WERI-Rb-1 (cell line): ENCODE results near the gene IFNL1.

ENCODE experiments used
- DNase-seq: peaks from one replicate; pipeline ENCODE4 v3.0.0-alpha.2; 2020
- H3K27ac ChIP-seq: fragments of 250-450 bp; sonication (Bioruptor Pico); 2 replicates; pipeline ENCODE4 v1.5.1; 2020; ENCODE audit warnings: mild to moderate bottlenecking, moderate library complexity
- H3K27me3 ChIP-seq: fragments of 250-450 bp; sonication (Bioruptor Pico); 2 replicates; pipeline ENCODE4 v1.5.1; 2021; ENCODE audit warnings: mild to moderate bottlenecking, low read depth, moderate library complexity; ENCODE audit not compliant: insufficient read depth, severe bottlenecking
- H3K36me3 ChIP-seq: fragments of 250-450 bp; sonication (Bioruptor Pico); 2 replicates; pipeline ENCODE4 v1.5.1; 2020; ENCODE audit warnings: mild to moderate bottlenecking, moderate library complexity
- H3K4me3 ChIP-seq: 2 replicates; pipeline ENCODE4 v1.5.1; 2011; ENCODE audit warnings: low read depth, mild to moderate bottlenecking, control low read depth, low read length
- H3K9me3 ChIP-seq: fragments of 250-450 bp; sonication (Bioruptor Pico); 2 replicates; pipeline ENCODE4 v1.5.1; 2021; ENCODE audit warnings: mild to moderate bottlenecking, moderate library complexity; ENCODE audit not compliant: severe bottlenecking
- TF ChIP-seq, protein P1 (sequence below): IDR thresholded peaks from 2 replicates; pipeline ENCODE4 v1.5.1; 2011; ENCODE audit warnings: low read depth, mild to moderate bottlenecking, control low read depth, inconsistent platforms, low read length

Gene IFNL1

DNA sequence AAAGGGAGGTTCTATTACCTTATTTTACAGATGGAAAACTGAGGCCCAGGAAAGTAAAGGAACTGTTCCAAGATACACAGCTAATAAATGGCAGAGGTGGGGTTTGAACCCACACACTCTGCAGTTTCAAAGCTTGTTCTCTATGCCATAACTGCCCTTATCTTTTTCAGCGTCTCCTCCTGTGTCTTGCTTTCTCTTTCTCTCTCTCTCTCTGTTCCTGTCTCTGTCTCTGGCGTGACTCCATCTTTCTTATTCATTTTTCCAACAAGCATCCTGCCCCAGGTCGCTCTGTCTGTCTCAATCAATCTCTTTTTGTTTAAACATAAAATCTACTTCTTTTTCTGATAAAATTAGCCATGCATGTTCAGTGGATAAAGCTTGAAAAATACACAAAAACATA lies 44.4 kb upstream of the IFNL1 start:
- H3K4me3 ChIP-seq: no peak overlapping the region
- H3K27ac ChIP-seq: no peak overlapping the region
- TF ChIP-seq, protein P1, sequence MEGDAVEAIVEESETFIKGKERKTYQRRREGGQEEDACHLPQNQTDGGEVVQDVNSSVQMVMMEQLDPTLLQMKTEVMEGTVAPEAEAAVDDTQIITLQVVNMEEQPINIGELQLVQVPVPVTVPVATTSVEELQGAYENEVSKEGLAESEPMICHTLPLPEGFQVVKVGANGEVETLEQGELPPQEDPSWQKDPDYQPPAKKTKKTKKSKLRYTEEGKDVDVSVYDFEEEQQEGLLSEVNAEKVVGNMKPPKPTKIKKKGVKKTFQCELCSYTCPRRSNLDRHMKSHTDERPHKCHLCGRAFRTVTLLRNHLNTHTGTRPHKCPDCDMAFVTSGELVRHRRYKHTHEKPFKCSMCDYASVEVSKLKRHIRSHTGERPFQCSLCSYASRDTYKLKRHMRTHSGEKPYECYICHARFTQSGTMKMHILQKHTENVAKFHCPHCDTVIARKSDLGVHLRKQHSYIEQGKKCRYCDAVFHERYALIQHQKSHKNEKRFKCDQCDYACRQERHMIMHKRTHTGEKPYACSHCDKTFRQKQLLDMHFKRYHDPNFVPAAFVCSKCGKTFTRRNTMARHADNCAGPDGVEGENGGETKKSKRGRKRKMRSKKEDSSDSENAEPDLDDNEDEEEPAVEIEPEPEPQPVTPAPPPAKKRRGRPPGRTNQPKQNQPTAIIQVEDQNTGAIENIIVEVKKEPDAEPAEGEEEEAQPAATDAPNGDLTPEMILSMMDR: no peak
- no peak for DNase-seq
- H3K27me3 ChIP-seq: no peaks in the 10 kb centered on the region
- no peaks in the 10 kb centered on the region for H3K36me3 ChIP-seq
- no peaks in the 10 kb centered on the region for H3K9me3 ChIP-seq

DNA sequence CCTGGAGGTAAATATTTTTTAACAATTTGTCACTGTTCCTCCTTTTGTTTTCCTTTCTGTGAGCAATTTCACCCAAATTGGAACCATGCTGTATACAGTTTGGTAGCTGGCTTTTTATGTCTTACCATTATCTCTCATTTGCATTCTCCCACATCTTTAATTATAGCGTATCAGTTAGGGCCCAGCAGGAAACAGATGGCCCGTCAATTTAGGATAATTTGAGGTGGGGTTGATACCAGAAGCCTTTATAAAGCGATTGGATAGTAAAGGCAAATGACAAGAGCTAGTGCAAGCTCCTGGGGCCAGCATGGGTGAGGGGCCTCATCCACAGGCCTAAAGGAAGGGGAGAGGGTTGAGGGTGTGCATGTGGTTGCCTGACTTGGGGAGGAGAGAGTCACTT lies 43.7 kb upstream of the IFNL1 start:
- Histone ChIP-seq H3K4me3 (no peak overlapping the region), H3K36me3 (no peaks in the 10 kb centered on the region), H3K27ac (no peak overlapping the region), H3K27me3 (no peaks in the 10 kb centered on the region), H3K9me3 (no peaks in the 10 kb centered on the region)
- TF ChIP-seq, protein P1: no peak
- DNase-seq: no peak

DNA sequence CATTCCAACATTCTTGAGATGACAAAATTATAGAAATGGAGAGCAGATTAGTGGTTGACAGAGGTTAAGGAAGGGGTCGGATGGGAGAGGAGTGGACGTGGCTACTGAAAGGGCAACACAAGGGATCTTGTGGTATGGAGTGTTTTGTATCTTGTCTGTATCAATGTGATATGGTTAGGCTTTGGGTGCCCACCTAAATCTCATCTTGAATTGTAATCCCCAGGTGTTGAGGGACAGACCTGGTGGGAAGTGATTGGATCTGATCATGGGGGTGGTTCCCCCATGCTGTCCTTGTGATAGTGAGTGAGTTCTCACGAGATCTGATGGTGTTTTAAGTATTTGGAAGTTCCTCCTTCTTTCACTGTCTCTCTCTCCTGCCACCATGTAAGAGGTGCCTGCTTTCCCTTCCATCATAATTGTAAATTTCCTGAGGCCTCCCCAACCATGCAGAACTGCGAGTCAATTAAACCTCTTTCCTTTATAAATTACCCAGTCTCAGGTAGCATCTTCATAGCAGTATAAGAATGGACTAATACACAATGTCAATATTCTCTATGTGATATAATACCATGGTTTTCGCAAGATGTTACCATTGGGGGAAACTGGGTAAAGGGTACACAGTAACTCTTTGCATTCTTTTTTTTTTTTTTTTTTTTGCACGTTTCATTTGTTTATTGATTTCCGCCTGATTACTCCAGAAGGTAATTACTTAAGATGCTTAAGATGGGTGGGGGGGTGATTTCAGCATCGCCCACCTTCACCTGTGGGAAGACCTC lies 42.6 kb upstream of the IFNL1 start:
- TF ChIP-seq, protein P1: no peak
- Histone ChIP-seq H3K27ac (no peak overlapping the region), H3K4me3 (no peak overlapping the region), H3K27me3 (no peaks in the 10 kb centered on the region), H3K36me3 (no peaks in the 10 kb centered on the region), H3K9me3 (no peaks in the 10 kb centered on the region)
- DNase-seq: no peak

DNA sequence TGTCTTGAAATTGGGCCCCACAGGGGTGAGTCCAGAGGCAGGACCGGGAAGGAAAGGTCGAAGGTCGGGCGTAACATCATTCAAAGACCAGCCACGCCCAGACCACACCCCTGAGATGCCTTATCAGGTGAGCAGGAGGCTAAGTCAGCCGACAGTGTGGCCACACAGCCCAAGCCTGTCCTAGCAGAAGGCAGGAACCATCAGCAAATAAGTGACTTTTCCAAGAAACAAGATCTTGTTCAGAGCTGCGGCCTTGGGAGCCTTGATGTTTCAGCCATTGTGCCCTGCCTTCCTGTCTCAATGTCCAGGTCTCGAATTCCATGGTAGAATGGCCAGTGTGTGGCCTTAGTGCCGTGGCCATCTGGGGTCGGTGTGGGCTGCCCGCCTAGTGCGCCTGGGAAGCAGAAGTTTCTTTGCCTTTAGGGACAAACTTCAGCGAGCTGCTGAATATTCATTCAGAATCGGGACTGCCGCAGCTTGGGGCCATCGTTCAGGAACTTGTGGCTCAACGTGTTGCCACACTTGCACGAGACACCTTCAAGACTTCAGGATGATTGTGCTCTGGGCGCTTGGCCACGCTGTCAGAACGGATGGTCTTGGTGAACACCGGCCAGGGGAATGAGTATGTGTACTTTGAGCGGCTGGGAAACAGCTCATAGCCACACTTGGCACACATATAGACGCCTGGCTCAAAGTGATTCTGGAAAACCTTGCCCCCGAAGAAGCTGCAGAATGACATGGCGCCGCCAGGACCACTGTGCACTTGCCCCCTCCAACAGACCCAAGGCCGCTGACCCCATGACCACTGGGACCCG lies 41.5 kb upstream of the IFNL1 start:
- TF ChIP-seq, protein P1: no peak
- H3K27ac ChIP-seq: no peak overlapping the region
- no peak overlapping the region for H3K4me3 ChIP-seq
- H3K27me3 ChIP-seq: no peaks in the 10 kb centered on the region
- no peak for DNase-seq
- no peaks in the 10 kb centered on the region for H3K9me3 ChIP-seq
- no peaks in the 10 kb centered on the region for H3K36me3 ChIP-seq

DNA sequence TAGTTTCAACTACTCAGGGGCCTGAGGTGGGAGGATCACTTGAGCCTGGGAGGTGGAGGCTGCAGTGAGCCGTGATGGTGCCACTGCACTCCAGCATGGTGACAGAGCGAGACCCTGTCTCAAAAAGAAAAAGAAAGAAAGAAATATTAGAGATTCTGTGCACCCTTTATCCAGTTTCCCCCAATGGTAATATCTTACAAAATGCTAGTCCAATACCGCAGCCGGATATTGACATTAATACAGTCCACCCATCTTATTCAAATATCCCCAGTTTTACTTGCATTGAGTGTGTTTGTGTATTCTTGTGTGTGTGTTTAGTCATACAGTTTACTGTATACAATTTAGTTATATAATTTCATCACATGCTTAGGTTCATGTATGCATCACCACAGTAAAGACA lies 39.0 kb upstream of the IFNL1 start:
- no peak overlapping the region for H3K27ac ChIP-seq
- no peaks in the 10 kb centered on the region for H3K9me3 ChIP-seq
- no peak for DNase-seq
- H3K27me3 ChIP-seq: no peaks in the 10 kb centered on the region
- no peak overlapping the region for H3K4me3 ChIP-seq
- H3K36me3 ChIP-seq: no peaks in the 10 kb centered on the region
- TF ChIP-seq, protein P1: no peak
